ENCODE data around the gene TMEM63C. TPM values are rescaled to one million over a fixed set of nuclear protein-coding genes. Genes with fewer than 3 reads are reported as not detected.
A peak's percentile ranks its signal among the peaks of the same experiment; 100 is the strongest.

The TMEM63C gene
- polyA plus RNA-seq, 1 donor, result 7.7 TPM

GRCh38 chr14:77180726-77181602 lies 634 bp upstream of the TMEM63C start:
- Histone ChIP-seq H3K27ac (ENCODE audit: low read length) (no peak overlapping the region), H3K4me1 (ENCODE audit: control insufficient read depth, insufficient read depth, low read length) (peaks cover 37% of the 10 kb centered on the region), H3K4me3 (ENCODE audit: low read length) (peak overlapping the region; percentile 68), H3K36me3 (ENCODE audit: control insufficient read depth, insufficient read depth, low read length) (no peaks in the 10 kb centered on the region), H3K27me3 (ENCODE audit: control insufficient read depth, insufficient read depth, low read length) (no peaks in the 10 kb centered on the region), H3K9me3 (ENCODE audit: control insufficient read depth, low read depth, low read length) (no peaks in the 10 kb centered on the region)
- DNase-seq, result no peak
- WGBS (ENCODE audit: insufficient coverage, low lambda C conversion rate), result no CpG with 5 or more reads among the region's 12 CpGs

- no peaks in the 10 kb centered on the region for H3K27me3 ChIP-seq (ENCODE audit: control insufficient read depth, insufficient read depth, low read length)
- no peaks in the 10 kb centered on the region for H3K9me3 ChIP-seq (ENCODE audit: control insufficient read depth, low read depth, low read length)
- H3K4me3 ChIP-seq (ENCODE audit: low read length), result no peak overlapping the region
- no peaks in the 10 kb centered on the region for H3K36me3 ChIP-seq (ENCODE audit: control insufficient read depth, insufficient read depth, low read length)
- H3K27ac ChIP-seq (ENCODE audit: low read length), result peak overlapping the region; percentile 72
- H3K4me1 ChIP-seq (ENCODE audit: control insufficient read depth, insufficient read depth, low read length), result peaks cover 49% of the 10 kb centered on the region
- DNase-seq, result peak in 1 of 2 donors; percentile 41
- no CpG with 5 or more reads among the region's 5 CpGs for WGBS (ENCODE audit: insufficient coverage, low lambda C conversion rate)
Observed at GRCh38 chr14:77183896-77184295, 2.3 kb downstream of the TMEM63C start.

- H3K27me3 ChIP-seq (ENCODE audit: control insufficient read depth, insufficient read depth, low read length), result no peaks in the 10 kb centered on the region
- no peaks in the 10 kb centered on the region for H3K9me3 ChIP-seq (ENCODE audit: control insufficient read depth, low read depth, low read length)
- H3K27ac ChIP-seq (ENCODE audit: low read length), result peak overlapping the region; percentile 72
- no CpG with 5 or more reads among the region's 11 CpGs for WGBS (ENCODE audit: insufficient coverage, low lambda C conversion rate)
- no peaks in the 10 kb centered on the region for H3K36me3 ChIP-seq (ENCODE audit: control insufficient read depth, insufficient read depth, low read length)
- DNase-seq, result peak; percentile 81 to 91
- H3K4me1 ChIP-seq (ENCODE audit: control insufficient read depth, insufficient read depth, low read length), result peaks cover 49% of the 10 kb centered on the region
- no peak overlapping the region for H3K4me3 ChIP-seq (ENCODE audit: low read length)
Observed at GRCh38 chr14:77184396-77185092, 2.9 kb downstream of the TMEM63C start.

- peaks cover 49% of the 10 kb centered on the region for H3K4me1 ChIP-seq (ENCODE audit: control insufficient read depth, insufficient read depth, low read length)
Observed at GRCh38 chr14:77185093-77185465, 3.5 kb downstream of the TMEM63C start.

GRCh38 chr14:77186911-77187648 lies 5.5 kb downstream of the TMEM63C start:
- peaks cover 49% of the 10 kb centered on the region for H3K4me1 ChIP-seq (ENCODE audit: control insufficient read depth, insufficient read depth, low read length)
- H3K9me3 ChIP-seq (ENCODE audit: control insufficient read depth, low read depth, low read length), result no peaks in the 10 kb centered on the region
- H3K4me3 ChIP-seq (ENCODE audit: low read length), result no peak overlapping the region
- H3K27ac ChIP-seq (ENCODE audit: low read length), result no peak overlapping the region
- no CpG with 5 or more reads among the region's 15 CpGs for WGBS (ENCODE audit: insufficient coverage, low lambda C conversion rate)
- no peaks in the 10 kb centered on the region for H3K36me3 ChIP-seq (ENCODE audit: control insufficient read depth, insufficient read depth, low read length)
- DNase-seq, result peak in 1 of 2 donors; percentile 62
- no peaks in the 10 kb centered on the region for H3K27me3 ChIP-seq (ENCODE audit: control insufficient read depth, insufficient read depth, low read length)

More at GRCh38 chr14:77185093-77185465, 3.5 kb downstream of the TMEM63C start:
- no peaks in the 10 kb centered on the region for H3K36me3 ChIP-seq (ENCODE audit: control insufficient read depth, insufficient read depth, low read length)
- no peaks in the 10 kb centered on the region for H3K9me3 ChIP-seq (ENCODE audit: control insufficient read depth, low read depth, low read length)
- H3K27me3 ChIP-seq (ENCODE audit: control insufficient read depth, insufficient read depth, low read length), result no peaks in the 10 kb centered on the region
- no CpG with 5 or more reads among the region's 2 CpGs for WGBS (ENCODE audit: insufficient coverage, low lambda C conversion rate)
- H3K4me3 ChIP-seq (ENCODE audit: low read length), result no peak overlapping the region
- DNase-seq, result no peak
- H3K27ac ChIP-seq (ENCODE audit: low read length), result peak overlapping the region; percentile 72

- Histone ChIP-seq H3K36me3 (ENCODE audit: control insufficient read depth, insufficient read depth, low read length) (no peaks in the 10 kb centered on the region), H3K27ac (ENCODE audit: low read length) (no peak overlapping the region), H3K4me3 (ENCODE audit: low read length) (no peak overlapping the region), H3K9me3 (ENCODE audit: control insufficient read depth, low read depth, low read length) (no peaks in the 10 kb centered on the region), H3K4me1 (ENCODE audit: control insufficient read depth, insufficient read depth, low read length) (peaks cover 43% of the 10 kb centered on the region), H3K27me3 (ENCODE audit: control insufficient read depth, insufficient read depth, low read length) (no peaks in the 10 kb centered on the region)
- DNase-seq, result no peak
- no CpG with 5 or more reads among the region's 3 CpGs for WGBS (ENCODE audit: insufficient coverage, low lambda C conversion rate)
Observed at GRCh38 chr14:77187649-77188012, 6.0 kb downstream of the TMEM63C start.

GRCh38 chr14:77189479-77189878 lies 7.9 kb downstream of the TMEM63C start:
- no CpG with 5 or more reads among the region's 4 CpGs for WGBS (ENCODE audit: insufficient coverage, low lambda C conversion rate)
- H3K27me3 ChIP-seq (ENCODE audit: control insufficient read depth, insufficient read depth, low read length), result no peaks in the 10 kb centered on the region
- H3K27ac ChIP-seq (ENCODE audit: low read length), result no peak overlapping the region
- no peaks in the 10 kb centered on the region for H3K36me3 ChIP-seq (ENCODE audit: control insufficient read depth, insufficient read depth, low read length)
- no peaks in the 10 kb centered on the region for H3K9me3 ChIP-seq (ENCODE audit: control insufficient read depth, low read depth, low read length)
- H3K4me1 ChIP-seq (ENCODE audit: control insufficient read depth, insufficient read depth, low read length), result peaks cover 25% of the 10 kb centered on the region
- no peak overlapping the region for H3K4me3 ChIP-seq (ENCODE audit: low read length)
- no peak for DNase-seq

GRCh38 chr14:77190977-77191376 lies 9.4 kb downstream of the TMEM63C start:
- no CpG with 5 or more reads among the region's 1 CpG for WGBS (ENCODE audit: insufficient coverage, low lambda C conversion rate)
- Histone ChIP-seq H3K4me3 (ENCODE audit: low read length) (no peak overlapping the region), H3K27ac (ENCODE audit: low read length) (no peak overlapping the region)

GRCh38 chr14:77194706-77195105 lies 13.1 kb downstream of the TMEM63C start:
- H3K4me1 ChIP-seq (ENCODE audit: control insufficient read depth, insufficient read depth, low read length), result no peaks in the 10 kb centered on the region
- no peaks in the 10 kb centered on the region for H3K36me3 ChIP-seq (ENCODE audit: control insufficient read depth, insufficient read depth, low read length)
- WGBS (ENCODE audit: insufficient coverage, low lambda C conversion rate), result no CpG with 5 or more reads among the region's 8 CpGs
- H3K27me3 ChIP-seq (ENCODE audit: control insufficient read depth, insufficient read depth, low read length), result no peaks in the 10 kb centered on the region
- H3K4me3 ChIP-seq (ENCODE audit: low read length), result no peak overlapping the region
- no peak overlapping the region for H3K27ac ChIP-seq (ENCODE audit: low read length)
- no peaks in the 10 kb centered on the region for H3K9me3 ChIP-seq (ENCODE audit: control insufficient read depth, low read depth, low read length)
- no peak for DNase-seq

More at GRCh38 chr14:77190977-77191376, 9.4 kb downstream of the TMEM63C start:
- DNase-seq, result no peak
- Histone ChIP-seq H3K27me3 (ENCODE audit: control insufficient read depth, insufficient read depth, low read length) (no peaks in the 10 kb centered on the region), H3K4me1 (ENCODE audit: control insufficient read depth, insufficient read depth, low read length) (peaks cover 12% of the 10 kb centered on the region), H3K9me3 (ENCODE audit: control insufficient read depth, low read depth, low read length) (no peaks in the 10 kb centered on the region), H3K36me3 (ENCODE audit: control insufficient read depth, insufficient read depth, low read length) (no peaks in the 10 kb centered on the region)

GRCh38 chr14:77195766-77196165 lies 14.2 kb downstream of the TMEM63C start:
- no peaks in the 10 kb centered on the region for H3K27me3 ChIP-seq (ENCODE audit: control insufficient read depth, insufficient read depth, low read length)
- no peaks in the 10 kb centered on the region for H3K4me1 ChIP-seq (ENCODE audit: control insufficient read depth, insufficient read depth, low read length)
- H3K36me3 ChIP-seq (ENCODE audit: control insufficient read depth, insufficient read depth, low read length), result no peaks in the 10 kb centered on the region
- no peak overlapping the region for H3K27ac ChIP-seq (ENCODE audit: low read length)
- 90% methylated on average over 2 of the region's 9 CpGs for WGBS (ENCODE audit: insufficient coverage, low lambda C conversion rate)
- DNase-seq, result no peak
- H3K4me3 ChIP-seq (ENCODE audit: low read length), result no peak overlapping the region
- H3K9me3 ChIP-seq (ENCODE audit: control insufficient read depth, low read depth, low read length), result no peaks in the 10 kb centered on the region

Measured in large intestine (tissue), 3 donors.